ENCODE results near the gene ZBTB44. TPM values are rescaled to one million over a fixed set of nuclear protein-coding genes. Genes with fewer than 3 reads are reported as not detected.

Gene ZBTB44
- total RNA-seq, 2 donors from 2014 or later = 47.8 to 50.5 TPM

GRCh38 chr11:130189492-130190210 is 125.1 kb downstream of the ZBTB44 start:
- DNase-seq (no peak), ATAC-seq (replicated peaks in 1 of 2) (no peak)
- H3K27ac Mint-ChIP-seq = no peak overlapping the region
- H3K4me3 Mint-ChIP-seq = no peak overlapping the region
- peaks cover 6% of the 10 kb centered on the region for H3K4me1 Mint-ChIP-seq (ENCODE audit: low read depth)
- H3K36me3 Mint-ChIP-seq (ENCODE audit: insufficient read depth in 2 of 2) = no peaks in the 10 kb centered on the region
- no peaks in the 10 kb centered on the region for H3K27me3 Mint-ChIP-seq (ENCODE audit: low read depth)
- no peaks in the 10 kb centered on the region for H3K9me3 Mint-ChIP-seq

DNA sequence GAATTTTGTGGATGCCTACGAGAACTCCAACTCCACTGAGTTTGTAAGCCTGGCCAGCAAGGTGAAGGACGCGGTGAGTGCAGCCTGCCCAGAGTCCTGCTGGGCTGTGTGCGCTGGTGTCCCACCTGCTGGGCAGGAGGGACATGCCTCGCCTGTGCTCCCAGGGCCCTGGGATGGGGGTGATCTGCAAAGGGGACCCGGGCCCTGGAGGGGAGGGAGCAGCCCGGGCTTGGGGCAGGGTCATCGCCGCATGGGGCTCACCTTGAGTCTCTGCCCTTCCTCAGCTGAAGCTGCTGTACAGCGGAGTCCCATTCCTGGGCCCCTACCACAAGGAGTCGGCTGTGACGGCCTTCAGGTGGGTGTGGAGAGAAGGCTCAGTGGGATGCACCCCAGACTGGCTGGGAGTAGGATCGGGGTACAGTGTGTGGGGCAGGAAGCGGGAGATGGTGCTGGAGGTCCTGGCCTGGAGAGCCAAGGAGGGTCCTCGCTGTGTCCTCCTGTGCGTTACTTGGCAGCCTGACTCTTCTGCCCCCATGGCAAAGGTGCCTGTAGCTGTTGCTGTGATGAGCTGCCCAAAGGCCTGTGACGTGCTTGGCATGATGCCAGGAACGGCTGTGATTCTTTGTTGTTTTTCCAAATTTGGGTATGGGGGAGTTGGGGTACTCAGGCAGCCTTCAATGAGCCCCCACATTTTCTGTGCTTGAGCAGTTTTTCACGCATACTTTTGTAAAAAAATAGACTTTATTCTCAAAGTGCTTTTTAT is 126.0 kb downstream of the ZBTB44 start:
- no peaks in the 10 kb centered on the region for H3K9me3 Mint-ChIP-seq
- peaks cover 6% of the 10 kb centered on the region for H3K4me1 Mint-ChIP-seq (ENCODE audit: low read depth)
- H3K27ac Mint-ChIP-seq = no peak overlapping the region
- no peak overlapping the region for H3K4me3 Mint-ChIP-seq
- no peak for ATAC-seq (replicated peaks in 1 of 2)
- peaks cover 4% of the 10 kb centered on the region for H3K27me3 Mint-ChIP-seq (ENCODE audit: low read depth)
- no peaks in the 10 kb centered on the region for H3K36me3 Mint-ChIP-seq (ENCODE audit: insufficient read depth in 2 of 2)
- DNase-seq = no peak

GRCh38 chr11:130188047-130188446 is 126.7 kb downstream of the ZBTB44 start:
- Mint-ChIP-seq H3K4me3 (no peak overlapping the region), H3K9me3 (no peaks in the 10 kb centered on the region), H3K4me1 (ENCODE audit: low read depth) (peaks cover 6% of the 10 kb centered on the region), H3K27me3 (ENCODE audit: low read depth) (peaks cover 8% of the 10 kb centered on the region), H3K27ac (no peak overlapping the region), H3K36me3 (ENCODE audit: insufficient read depth in 2 of 2) (no peaks in the 10 kb centered on the region)
- ATAC-seq (replicated peaks in 1 of 2) (no peak), DNase-seq (no peak)

GRCh38 chr11:130187096-130187495 is 127.6 kb downstream of the ZBTB44 start:
- Mint-ChIP-seq H3K27ac (no peak overlapping the region), H3K9me3 (no peaks in the 10 kb centered on the region), H3K36me3 (ENCODE audit: insufficient read depth in 2 of 2) (no peaks in the 10 kb centered on the region), H3K4me1 (ENCODE audit: low read depth) (peaks cover 6% of the 10 kb centered on the region), H3K4me3 (no peak overlapping the region), H3K27me3 (ENCODE audit: low read depth) (peaks cover 8% of the 10 kb centered on the region)
- DNase-seq (no peak), ATAC-seq (replicated peaks in 1 of 2) (no peak)

- H3K4me1 Mint-ChIP-seq (ENCODE audit: low read depth) = peaks cover 6% of the 10 kb centered on the region
- DNase-seq (no peak), ATAC-seq (replicated peaks in 1 of 2) (no peak)
- peaks cover 8% of the 10 kb centered on the region for H3K27me3 Mint-ChIP-seq (ENCODE audit: low read depth)
- no peak overlapping the region for H3K27ac Mint-ChIP-seq
- no peaks in the 10 kb centered on the region for H3K9me3 Mint-ChIP-seq
- H3K4me3 Mint-ChIP-seq = no peak overlapping the region
- no peaks in the 10 kb centered on the region for H3K36me3 Mint-ChIP-seq (ENCODE audit: insufficient read depth in 2 of 2)
These were observed 130.7 kb downstream of the ZBTB44 start for GRCh38 chr11:130183878-130184610.

GRCh38 chr11:130181295-130182272 is 133.1 kb downstream of the ZBTB44 start:
- no peak for DNase-seq
- no peaks in the 10 kb centered on the region for H3K9me3 Mint-ChIP-seq

GRCh38 chr11:130180896-130181294 is 133.8 kb downstream of the ZBTB44 start:
- ATAC-seq (replicated peaks in 1 of 2) (no peak), DNase-seq (no peak)
- no peak overlapping the region for H3K27ac Mint-ChIP-seq
- H3K4me1 Mint-ChIP-seq (ENCODE audit: low read depth) = no peaks in the 10 kb centered on the region
- H3K9me3 Mint-ChIP-seq = peaks cover 0 to 2% of the 10 kb centered on the region in 2 donors
- peaks cover 0 to 1% of the 10 kb centered on the region in 2 donors for H3K36me3 Mint-ChIP-seq (ENCODE audit: insufficient read depth in 2 of 2)
- H3K27me3 Mint-ChIP-seq (ENCODE audit: low read depth) = peaks cover 8% of the 10 kb centered on the region
- no peak overlapping the region for H3K4me3 Mint-ChIP-seq

More at GRCh38 chr11:130181295-130182272, 133.1 kb downstream of the ZBTB44 start:
- Mint-ChIP-seq H3K27ac (no peak overlapping the region), H3K27me3 (ENCODE audit: low read depth) (peaks cover 8% of the 10 kb centered on the region), H3K4me3 (no peak overlapping the region), H3K4me1 (ENCODE audit: low read depth) (no peaks in the 10 kb centered on the region), H3K36me3 (ENCODE audit: insufficient read depth in 2 of 2) (no peaks in the 10 kb centered on the region)
- ATAC-seq (replicated peaks in 1 of 2) = no peak

DNA sequence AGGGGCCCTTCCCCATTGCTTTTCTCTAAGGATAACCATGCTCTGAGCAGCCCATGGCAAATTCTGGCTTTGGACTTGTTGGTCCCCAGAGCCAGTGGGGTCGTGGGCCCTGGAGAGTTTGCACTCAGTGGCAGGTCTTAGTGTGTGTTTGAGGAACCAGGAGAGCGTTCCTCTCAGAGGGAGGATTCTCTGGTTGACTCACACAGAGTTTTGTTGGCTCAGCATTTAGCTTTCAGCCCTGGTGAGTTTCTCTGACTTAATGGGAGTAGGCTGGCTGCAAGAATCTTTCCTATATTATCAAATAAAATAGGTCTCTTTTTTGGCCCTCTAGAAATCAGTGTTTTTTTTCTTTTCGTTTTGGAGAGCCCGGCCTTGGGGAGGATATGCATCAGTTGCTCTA is 134.2 kb downstream of the ZBTB44 start:
- H3K4me3 Mint-ChIP-seq = no peak overlapping the region
- H3K27me3 Mint-ChIP-seq (ENCODE audit: low read depth) = peaks cover 8% of the 10 kb centered on the region
- no peak overlapping the region for H3K27ac Mint-ChIP-seq
- peaks cover 0 to 2% of the 10 kb centered on the region in 2 donors for H3K9me3 Mint-ChIP-seq
- no peak for ATAC-seq (replicated peaks in 1 of 2)
- DNase-seq = no peak
- H3K36me3 Mint-ChIP-seq (ENCODE audit: insufficient read depth in 2 of 2) = peaks cover 0 to 2% of the 10 kb centered on the region in 2 donors
- no peaks in the 10 kb centered on the region for H3K4me1 Mint-ChIP-seq (ENCODE audit: low read depth)

GRCh38 chr11:130179396-130180306 is 135.1 kb downstream of the ZBTB44 start:
- Mint-ChIP-seq H3K9me3 (peaks cover 0 to 5% of the 10 kb centered on the region in 2 donors), H3K4me3 (no peak overlapping the region), H3K27me3 (ENCODE audit: low read depth) (peaks cover 8% of the 10 kb centered on the region), H3K36me3 (ENCODE audit: insufficient read depth in 2 of 2) (peaks cover 0 to 4% of the 10 kb centered on the region in 2 donors), H3K4me1 (ENCODE audit: low read depth) (no peaks in the 10 kb centered on the region), H3K27ac (no peak overlapping the region)
- ATAC-seq (replicated peaks in 1 of 2) (no peak), DNase-seq (no peak)

- ATAC-seq (replicated peaks in 1 of 2) (no peak), DNase-seq (no peak)
- Mint-ChIP-seq H3K27me3 (ENCODE audit: low read depth) (peaks cover 3% of the 10 kb centered on the region), H3K27ac (no peak overlapping the region), H3K4me1 (ENCODE audit: low read depth) (no peaks in the 10 kb centered on the region), H3K4me3 (no peak overlapping the region), H3K36me3 (ENCODE audit: insufficient read depth in 2 of 2) (peaks cover 0 to 4% of the 10 kb centered on the region in 2 donors), H3K9me3 (peaks cover 0 to 7% of the 10 kb centered on the region in 2 donors)
These were observed 136.0 kb downstream of the ZBTB44 start for GRCh38 chr11:130178441-130179339.

DNA sequence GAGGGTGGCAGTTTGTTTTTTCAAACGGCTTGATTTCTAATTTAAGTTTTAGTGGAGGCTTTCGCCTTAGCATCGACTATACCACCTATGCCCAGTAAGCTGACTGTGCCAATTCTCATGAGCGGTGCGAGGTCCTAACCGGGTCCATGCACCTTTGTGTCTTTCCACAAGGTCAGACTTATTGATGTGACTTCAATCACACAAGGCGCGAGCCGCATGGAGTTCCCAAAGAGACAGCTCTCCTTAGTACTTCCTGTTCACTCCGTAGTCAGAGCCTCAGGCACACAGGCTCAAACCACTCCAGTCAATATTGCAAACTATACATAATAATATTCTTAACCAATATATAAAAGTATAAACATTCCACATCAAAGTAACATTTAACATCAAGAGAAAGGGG is 136.9 kb downstream of the ZBTB44 start:
- Mint-ChIP-seq H3K4me3 (no peak overlapping the region), H3K36me3 (ENCODE audit: insufficient read depth in 2 of 2) (peaks cover 0 to 4% of the 10 kb centered on the region in 2 donors), H3K4me1 (ENCODE audit: low read depth) (no peaks in the 10 kb centered on the region), H3K27me3 (ENCODE audit: low read depth) (no peaks in the 10 kb centered on the region), H3K27ac (no peak overlapping the region), H3K9me3 (peaks cover 0 to 7% of the 10 kb centered on the region in 2 donors)
- no peak for DNase-seq
- no peak for ATAC-seq (replicated peaks in 1 of 2)
